NCI-H2227 treated with DMSO at 0.1 percent for 48 hours (cell line): ENCODE data around the gene FBXL7.

Source experiments
- DNase-seq: peaks from one replicate; lab custom pipeline; 2025; lab: John Stamatoyannopoulos, UW

FBXL7 gene

DNA sequence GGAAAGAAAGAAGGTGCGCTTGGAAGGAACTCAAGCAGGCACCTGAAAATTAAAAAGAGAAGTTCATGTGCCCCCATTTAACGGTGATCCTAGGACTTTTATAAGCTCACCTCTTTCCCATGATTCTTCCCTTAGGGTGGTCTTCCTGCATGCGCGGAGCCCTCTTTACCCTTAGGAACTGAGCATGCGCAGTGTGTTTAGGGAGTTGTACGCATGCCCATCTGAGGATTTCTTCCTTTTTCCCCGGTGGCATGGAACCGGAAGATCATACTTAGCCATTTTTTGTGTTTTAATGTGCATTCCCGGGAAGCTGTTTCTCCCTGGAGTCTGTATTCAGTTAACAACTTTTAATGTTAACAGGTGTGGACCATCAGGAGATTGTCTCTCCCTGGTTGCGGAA lies 119.0 kb downstream of the FBXL7 start:
- no peak for DNase-seq

DNA sequence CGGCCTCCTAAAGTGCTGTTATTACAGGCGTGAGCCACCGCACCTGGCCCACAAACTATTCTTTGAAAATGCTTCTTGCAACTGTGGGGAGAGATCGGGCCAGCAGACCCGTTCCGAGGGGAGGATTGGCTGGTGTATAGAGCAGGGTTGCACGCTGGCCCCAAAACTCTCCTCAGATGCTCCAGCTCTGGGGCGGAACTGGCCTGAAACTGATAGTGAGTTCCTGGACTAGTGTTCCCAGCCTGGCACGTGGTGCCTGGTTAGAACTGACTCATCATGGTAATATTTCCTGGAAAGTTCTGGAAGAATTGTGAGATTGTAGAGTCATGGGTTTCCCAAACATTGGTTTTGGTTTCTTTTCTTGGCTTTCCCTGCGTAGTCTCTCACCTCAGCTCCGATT lies 120.5 kb downstream of the FBXL7 start:
- DNase-seq: no peak

GRCh38 chr5:15621094-15621493 lies 121.1 kb downstream of the FBXL7 start:
- DNase-seq: no peak

GRCh38 chr5:15623794-15624193 lies 123.8 kb downstream of the FBXL7 start:
- no peak for DNase-seq

GRCh38 chr5:15627109-15627508 lies 127.1 kb downstream of the FBXL7 start:
- DNase-seq: no peak

DNA sequence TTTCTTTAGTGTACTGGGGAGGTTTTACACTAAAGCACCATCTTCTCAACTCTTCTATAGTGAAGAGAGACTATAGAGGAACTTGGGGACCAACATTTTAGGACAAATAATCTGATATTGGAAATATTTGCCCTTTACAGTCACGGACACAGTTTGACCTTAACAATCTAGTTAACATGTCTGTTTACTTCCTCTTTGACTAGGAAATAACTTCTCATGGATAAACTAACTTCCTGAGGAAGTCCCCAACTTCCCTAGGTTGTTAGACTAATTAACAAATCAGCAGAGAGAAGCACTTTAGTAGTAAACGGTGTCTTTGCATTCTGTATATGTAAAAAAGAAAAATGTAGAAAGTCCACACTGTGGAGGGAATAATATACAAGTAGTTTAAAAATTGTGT lies 127.7 kb downstream of the FBXL7 start:
- DNase-seq: no peak

DNA sequence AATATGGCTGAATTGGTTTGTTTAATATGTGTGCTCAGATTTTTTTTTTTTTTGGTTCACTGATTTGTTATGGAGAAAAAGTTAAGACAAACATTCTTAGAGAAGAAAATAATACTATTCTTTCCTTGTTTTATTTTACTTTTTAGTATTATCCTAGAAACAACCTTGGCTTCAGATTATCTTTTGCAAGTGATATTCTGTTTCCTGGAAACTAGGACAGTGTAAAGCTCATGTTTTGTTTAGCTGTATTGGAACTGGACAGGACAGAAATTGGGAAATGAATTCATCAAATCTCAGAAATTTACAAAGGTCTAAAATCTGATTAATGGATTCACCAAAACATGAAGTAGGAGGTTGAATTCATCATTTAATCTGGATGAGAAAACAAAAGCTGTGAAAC lies 130.5 kb downstream of the FBXL7 start:
- DNase-seq: no peak

GRCh38 chr5:15634591-15635288 lies 134.8 kb downstream of the FBXL7 start:
- DNase-seq: no peak

- no peak for DNase-seq
Observed at GRCh38 chr5:15635289-15635616, 135.3 kb downstream of the FBXL7 start.

DNA sequence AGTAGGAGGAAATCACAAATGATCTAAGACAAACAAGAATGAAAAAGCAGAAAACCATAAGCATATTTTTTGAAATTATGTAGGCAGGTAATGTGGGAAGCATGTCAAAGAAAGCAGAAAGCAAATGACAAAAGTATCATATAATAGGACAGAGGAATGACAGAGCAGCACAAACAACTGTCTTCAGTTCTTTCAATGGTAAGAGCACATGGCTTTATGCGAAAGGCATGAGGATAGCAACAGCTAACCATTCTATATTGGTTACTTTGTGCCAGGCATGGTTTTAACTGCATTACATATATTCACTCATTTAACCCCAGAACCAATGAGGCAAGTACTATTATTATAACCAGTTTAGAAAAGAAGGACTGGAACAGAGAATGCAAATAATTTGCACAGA lies 137.4 kb downstream of the FBXL7 start:
- no peak for DNase-seq

GRCh38 chr5:15637886-15638285 lies 137.9 kb downstream of the FBXL7 start:
- DNase-seq: no peak

DNA sequence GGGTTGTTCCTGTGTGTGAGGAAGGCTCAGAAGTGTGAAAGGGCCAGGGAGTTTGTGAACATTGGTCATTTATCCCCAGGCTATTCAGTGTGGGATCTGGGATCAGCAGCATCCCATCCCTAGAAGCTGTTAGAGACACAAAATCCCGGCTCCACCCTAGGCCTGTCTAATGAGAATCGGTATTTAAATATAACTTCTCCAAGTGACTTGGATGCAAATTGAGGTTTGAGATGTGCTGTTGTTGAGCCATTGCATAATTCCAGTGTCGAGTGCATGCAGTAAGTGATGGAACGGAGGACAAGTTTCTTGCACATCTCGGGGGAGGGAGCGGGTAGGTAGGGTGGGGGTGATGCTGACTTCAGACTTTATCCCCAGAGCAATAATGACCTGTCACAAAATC lies 138.3 kb downstream of the FBXL7 start:
- no peak for DNase-seq

GRCh38 chr5:15639288-15639687 lies 139.3 kb downstream of the FBXL7 start:
- no peak for DNase-seq

DNA sequence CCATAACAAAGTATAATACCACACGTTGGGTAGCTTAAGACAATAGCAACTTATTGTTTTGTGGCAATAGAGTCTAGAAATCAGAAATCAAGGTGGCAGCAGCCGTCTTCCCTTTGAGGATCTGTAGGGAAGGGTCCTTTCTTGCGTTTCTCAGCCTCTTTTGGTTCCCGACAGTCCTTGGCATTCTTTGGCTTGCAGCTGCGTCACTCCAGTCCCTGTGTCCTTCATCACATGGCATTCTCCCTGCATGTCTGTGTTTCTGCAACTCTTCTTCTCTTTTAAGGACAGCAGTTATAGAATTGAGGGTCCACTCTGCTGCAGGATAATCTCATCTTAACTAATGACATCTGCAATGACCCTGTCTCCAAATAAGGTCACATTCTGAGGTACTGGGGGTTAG lies 140.1 kb downstream of the FBXL7 start:
- no peak for DNase-seq

DNA sequence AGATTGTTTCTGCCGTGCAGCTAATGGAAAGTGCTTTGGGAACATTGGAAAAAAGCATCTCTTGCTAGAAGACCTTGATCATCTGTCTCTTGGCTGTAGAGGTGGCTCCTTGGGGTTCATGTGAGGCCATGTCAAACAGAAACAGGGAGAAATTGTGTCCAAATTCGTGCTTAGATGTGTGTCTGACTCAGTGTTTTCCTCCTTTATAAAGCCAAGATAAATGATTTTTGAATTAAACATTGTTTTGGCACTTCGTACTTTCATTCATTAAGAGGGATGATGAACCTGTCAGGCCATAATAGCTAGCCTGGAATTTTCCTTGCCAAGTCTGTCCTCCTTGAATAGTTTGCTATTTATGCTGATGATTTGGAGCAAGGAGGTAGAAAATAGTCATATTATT lies 143.8 kb downstream of the FBXL7 start:
- DNase-seq: no peak

GRCh38 chr5:15645381-15646160 lies 145.6 kb downstream of the FBXL7 start:
- DNase-seq: no peak

DNA sequence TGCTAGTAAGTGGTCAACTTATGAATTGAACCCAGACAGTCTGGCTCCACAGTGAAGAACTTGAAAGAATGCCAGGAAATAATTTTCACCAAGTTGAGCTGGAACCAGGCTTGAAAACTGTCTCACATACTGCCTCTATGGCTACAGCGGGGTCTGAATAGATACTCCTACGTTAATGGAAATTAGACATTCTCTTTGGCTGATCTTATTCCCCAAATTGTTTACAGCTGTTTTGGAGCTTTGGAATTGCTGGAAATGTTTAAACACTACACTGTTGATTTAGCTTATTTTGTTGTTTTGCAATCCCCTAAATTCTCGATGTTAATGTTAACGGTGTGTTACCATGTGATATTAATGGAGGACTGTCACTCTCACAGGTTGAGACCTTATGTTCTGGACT lies 146.4 kb downstream of the FBXL7 start:
- DNase-seq: no peak

DNA sequence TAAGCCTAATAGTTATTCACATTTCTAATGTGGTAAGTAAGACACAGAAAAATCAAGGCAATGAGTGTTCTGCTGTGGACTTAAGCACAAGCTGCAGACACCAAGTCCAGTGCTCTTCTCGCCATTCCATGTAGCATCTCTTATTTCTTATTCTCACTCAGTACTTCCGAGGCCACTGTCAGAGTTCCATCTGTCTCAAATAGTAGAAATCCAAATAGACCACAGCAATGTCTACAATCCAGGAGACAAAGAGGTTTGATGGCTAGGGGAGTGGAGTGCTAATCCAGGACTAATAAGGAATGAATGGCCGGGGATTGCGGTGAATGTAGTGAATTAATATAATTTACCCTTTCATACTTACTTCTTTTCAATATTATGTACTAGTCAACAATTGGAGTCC lies 147.3 kb downstream of the FBXL7 start:
- no peak for DNase-seq

GRCh38 chr5:15650266-15650665 lies 150.3 kb downstream of the FBXL7 start:
- DNase-seq: no peak

DNA sequence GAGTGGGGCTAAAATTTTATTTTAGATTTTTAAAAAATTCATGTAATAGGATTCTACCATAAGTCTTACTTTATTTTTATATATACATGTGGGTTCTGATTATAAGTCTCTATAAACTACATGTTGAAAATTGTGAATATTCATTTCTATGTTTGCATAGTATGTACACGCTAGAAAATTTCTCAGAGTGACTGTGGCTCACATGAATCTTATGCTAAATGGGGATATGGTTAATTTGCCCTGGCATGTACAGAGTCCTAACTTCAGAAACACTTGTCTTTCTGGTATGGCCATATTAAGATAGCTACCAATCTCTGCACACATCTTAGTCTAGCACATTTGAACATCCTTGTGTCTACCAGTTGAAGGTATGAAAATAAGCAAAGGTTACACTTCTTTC lies 154.8 kb downstream of the FBXL7 start:
- DNase-seq: no peak

DNA sequence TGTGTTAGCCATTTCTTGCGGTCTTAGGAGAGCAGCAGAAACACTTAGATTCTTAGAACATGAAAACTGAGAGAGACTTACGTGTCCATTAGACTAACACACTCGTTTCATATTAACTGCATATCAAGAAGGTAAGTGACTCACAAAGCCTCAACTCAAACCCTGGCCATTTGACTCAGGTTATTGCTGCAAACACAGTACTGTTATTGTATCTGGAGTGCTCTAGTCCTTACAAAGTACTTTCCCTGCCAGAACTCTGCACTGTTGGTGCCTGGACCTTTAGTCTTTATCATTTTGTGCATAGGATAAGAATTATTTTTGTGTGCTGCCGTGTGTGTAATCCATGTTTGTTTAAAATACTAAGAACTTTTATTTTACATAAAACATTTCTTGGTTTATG lies 155.7 kb downstream of the FBXL7 start:
- DNase-seq: no peak

DNA sequence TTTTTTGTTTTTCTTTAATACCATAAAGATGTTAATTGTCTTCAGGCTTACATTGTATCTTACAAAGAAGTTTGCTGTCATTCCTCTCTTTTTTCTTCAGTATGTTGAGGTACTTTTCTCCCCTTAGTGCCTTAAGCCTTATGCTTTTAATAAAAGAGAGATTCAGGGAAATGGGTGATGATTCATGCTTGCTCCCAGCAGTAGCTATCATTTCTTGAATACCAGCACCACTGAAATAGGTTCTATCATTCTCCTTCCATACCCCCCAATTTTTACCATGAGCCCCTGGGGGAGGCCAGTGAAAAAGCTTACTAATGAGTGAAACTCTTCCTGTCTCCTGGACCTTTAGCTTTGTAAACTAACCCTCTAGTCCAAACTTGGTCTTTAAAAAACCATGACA lies 165.0 kb downstream of the FBXL7 start:
- DNase-seq: no peak

GRCh38 chr5:15669826-15670225 lies 169.8 kb downstream of the FBXL7 start:
- no peak for DNase-seq

GRCh38 chr5:15674716-15675115 lies 174.7 kb downstream of the FBXL7 start:
- no peak for DNase-seq
